DMS153 treated with DMSO at 0.1 percent for 48 hours (cell line): ENCODE data around the gene NDST4.

ENCODE experiments used
- DNase-seq: peaks from one replicate; lab custom pipeline; 2025; ENCODE audit not compliant: unreplicated experiment; lab: John Stamatoyannopoulos, UW

NDST4 gene

DNA sequence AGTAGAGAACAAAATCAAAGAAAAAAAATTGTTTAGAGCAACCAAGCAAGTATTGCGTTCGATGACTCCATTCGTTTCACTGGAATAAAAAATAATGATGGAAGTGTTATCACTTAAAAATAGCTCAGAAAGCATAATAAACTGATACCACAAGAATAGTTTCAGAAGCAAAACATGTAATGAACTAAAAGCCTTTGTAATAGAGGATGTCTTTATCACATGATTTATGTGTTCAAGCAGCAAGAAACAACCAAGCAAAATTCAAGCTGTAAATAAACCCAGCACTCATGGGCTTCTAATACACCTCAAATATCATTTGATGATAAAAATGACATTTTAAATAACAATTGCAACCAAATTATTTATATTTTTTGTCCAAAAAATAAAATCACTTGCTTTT, 192.2 kb downstream of the NDST4 start:
- DNase-seq: no peak

GRCh38 chr4:114911111-114911510, 202.3 kb downstream of the NDST4 start:
- no peak for DNase-seq

DNA sequence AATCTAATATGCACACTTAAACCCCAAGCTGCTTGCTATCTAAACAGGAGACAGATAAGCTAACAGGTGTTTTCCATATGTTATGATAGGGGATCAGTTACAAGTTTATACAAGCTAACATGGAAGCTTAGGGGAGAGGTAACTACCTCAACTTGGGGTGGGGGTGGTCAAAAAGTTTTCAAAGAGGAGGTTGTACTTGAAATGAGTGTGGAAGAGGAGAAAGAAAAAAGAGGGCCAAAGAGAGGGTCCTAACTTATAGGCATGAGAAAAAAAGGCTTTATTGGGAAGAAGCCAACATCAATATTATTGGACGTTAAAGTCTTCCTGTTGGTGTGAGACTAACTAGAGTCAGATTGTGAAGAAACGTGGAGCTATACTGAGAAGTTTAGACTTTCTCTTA, 205.9 kb downstream of the NDST4 start:
- DNase-seq: no peak

GRCh38 chr4:114905017-114905416, 208.4 kb downstream of the NDST4 start:
- DNase-seq: no peak

- no peak for DNase-seq
Observed at GRCh38 chr4:114900934-114901333, 212.5 kb downstream of the NDST4 start.

DNA sequence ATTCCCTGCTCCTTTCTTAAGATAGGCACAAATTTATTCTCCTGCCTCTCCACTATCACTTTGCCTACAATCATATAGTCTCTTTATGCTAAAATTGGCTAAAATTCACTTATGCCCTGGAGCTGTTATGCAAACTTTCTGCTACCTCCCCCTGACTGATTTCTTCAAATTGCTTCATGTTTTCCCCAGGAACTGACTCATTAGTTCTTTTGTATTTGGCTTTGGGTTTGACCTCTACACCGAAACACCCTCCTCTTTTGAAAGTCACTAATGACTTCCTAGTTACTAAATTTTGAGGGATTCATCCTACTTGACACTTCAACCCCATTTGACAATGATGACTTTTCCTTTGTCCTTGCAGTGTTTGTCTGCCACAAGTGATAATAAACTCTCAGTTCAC, 222.6 kb downstream of the NDST4 start:
- DNase-seq: no peak

GRCh38 chr4:114886761-114887160, 226.7 kb downstream of the NDST4 start:
- no peak for DNase-seq

GRCh38 chr4:114883641-114884040, 229.8 kb downstream of the NDST4 start:
- no peak for DNase-seq

DNA sequence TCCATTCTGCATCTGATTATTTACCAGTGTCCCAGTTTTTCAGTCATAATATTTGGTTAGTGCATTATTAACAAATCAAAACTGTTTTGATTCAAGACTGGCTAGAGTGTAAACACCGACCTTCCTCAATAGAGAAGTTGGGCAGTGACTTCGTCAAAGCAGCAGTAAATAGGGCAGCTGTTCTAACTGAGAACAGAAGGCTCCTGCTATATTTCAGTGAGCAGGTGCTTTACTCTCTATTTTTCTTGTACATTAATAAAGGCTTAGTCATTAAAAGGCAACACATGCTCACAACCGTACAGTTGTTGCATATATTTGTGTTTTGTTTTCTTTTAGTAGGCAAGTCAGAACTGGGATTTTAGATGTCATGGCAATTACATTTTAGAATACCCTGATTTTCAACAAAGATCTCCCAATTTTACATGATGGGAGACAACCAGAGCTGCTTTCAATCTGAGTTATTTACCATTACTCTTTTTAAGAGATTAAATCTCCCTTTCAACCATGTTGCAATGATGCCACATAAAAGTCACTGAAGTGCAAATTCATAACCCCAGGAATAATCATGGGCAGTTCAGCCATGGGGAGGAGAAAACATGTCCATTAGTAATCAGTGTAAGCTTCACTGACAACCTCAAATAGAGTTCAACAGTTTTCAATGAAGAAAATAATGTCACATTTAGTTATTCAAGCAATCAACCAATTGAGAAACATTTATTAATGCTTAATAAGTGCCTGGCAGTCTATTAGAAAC, 233.3 kb downstream of the NDST4 start:
- peak; percentile 97 for DNase-seq

DNA sequence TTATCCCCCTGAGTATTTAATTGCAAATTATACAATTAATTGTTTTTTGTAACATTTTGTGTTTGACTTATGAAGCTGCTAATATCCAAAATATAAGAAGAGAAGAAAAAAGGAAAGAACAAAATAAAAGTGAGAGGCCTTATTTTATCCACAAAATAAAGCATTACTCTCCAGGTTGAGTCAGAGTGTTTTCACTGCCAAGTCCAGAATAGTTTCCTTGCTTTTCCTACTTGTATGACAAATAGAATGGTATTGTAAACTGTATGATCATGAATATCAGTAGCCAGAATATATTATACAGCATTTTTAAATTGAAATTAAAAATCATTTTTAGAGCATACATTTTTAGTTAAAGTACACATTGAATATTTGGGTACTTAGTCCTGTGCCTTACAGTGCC, 237.8 kb downstream of the NDST4 start:
- no peak for DNase-seq

- no peak for DNase-seq
Observed at GRCh38 chr4:114874321-114874720, 239.1 kb downstream of the NDST4 start.

DNA sequence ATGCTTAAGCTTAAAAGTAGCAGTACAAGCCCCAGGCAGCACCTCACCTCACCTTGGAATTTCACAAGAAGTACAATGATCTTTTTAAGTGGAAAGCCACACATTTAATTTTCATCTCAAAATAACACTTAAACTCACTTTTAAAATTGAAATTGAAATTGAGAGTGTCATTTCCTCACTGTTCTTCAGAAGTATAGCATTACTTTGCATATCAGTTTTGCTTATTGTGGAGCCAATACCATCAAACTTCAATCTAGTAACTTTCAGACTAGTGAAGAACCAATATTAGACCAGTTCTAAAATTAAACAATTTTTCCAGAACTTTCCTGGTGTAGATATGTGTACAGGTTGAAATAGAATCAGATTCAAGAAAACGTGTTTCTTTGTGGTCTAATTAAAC, 242.4 kb downstream of the NDST4 start:
- DNase-seq: no peak

DNA sequence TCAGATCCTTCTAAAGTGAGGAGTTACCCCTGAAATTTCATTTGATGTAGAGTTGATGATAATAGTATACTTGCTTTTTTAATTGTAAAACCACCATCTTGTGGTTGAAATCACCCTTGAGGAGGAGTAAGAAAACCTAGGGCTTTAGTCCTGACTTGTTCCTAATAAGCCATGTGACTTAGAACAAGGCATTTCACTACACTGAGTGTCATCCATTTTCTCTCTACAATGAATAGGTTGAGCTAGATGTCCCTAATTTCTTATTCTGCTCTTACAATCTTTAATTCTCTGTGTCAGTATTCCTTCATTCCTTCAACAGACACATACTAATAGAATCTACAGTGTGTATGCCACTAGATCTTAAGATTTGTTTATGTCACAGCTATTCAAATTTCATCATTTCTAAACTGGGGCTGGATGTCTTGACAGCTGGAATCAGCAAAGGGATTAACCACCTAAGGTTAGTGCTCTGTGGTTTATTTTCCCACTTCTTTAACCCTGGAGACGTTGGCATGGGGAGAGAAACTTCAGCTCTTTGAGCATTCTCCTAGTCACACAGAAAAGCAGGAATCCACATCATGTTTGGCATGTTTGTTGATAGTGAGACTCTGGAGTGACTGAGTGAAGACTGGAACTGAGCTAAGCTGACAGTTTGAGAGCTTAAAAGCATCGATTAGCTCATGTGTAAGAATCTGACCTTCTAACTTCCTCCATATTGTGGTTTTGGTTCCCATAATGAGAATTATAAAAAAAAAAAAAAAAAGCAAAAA, 246.3 kb downstream of the NDST4 start:
- no peak for DNase-seq

DNA sequence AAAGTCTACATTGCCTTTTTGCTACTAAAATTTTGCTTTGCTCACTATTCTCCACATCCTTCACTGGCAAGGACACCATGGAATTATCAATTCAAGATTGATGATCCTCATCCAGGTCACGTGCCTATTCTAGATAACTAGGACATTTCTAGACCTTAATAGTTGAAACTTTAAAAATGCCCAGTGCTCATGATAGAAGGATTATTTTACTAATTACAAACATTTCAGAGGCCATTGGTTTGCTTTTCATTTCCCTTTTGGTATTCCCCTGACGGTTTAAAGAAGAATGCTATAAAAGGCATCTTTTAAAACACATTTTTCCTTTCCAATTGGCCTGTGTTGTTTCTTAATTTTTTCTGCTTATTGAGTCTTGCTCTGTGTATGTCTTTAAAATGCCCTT, 249.4 kb downstream of the NDST4 start:
- DNase-seq: no peak

DNA sequence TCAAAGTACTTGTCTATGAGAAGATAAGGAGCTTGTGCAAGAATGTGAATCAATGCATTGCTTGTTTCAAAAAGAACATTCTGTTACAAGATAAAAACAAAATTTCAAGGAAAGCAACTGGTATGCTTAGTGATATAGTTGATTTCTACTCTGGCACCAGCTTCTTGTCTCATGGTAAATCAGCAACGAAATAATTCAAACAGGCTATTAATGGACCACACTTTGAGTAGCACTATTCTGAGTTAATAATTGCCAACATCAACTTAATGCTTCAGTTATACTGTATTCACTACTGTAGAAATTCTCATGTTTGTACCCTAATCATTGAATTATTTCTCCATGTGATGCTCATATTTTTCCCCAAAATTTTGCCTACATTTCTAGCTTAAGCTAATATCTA, 252.6 kb downstream of the NDST4 start:
- no peak for DNase-seq

DNA sequence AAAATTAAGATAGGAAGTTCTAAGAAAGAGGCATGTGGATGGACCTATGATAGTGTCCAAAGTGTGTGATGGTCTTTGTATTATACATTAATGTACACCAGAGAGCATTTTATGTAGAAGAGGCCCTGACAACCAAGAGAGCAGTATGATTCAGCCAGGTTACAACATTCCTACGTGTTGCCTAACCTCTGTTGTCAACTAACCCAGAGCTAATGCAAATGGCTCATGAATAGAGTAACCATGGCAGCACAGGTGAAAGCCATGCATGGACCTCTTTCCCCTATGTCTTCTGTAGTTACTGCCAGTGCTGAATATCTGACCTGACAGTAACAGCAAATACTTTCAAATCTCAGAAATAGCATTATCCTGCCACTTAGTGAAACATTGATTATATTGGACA, 255.6 kb downstream of the NDST4 start:
- DNase-seq: no peak

DNA sequence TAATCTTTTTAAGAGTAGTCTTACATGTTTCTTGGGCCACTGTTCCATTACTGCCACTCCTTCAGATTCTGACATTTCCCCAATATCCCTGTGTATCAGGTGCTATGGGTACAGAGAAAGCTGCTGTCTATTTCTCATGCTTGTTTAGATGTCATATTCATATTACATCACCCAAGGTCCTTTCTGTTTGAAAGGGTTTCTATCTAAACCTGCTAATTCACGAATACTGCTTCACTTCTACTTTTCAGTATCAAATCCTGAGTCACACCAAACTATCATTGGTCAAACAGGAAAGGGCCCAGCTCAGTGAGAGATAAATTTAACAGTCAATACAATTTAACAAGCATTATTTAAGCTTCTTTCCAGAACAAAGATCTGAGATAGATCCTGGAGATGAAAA, 273.4 kb downstream of the NDST4 start:
- no peak for DNase-seq

GRCh38 chr4:114830628-114831027, 282.8 kb downstream of the NDST4 start:
- no peak for DNase-seq

GRCh38 chr4:114827651-114828050, 285.8 kb downstream of the NDST4 start:
- DNase-seq: no peak

- no peak for DNase-seq
Observed at GRCh38 chr4:114815760-114816159, 297.7 kb downstream of the NDST4 start.

DNA sequence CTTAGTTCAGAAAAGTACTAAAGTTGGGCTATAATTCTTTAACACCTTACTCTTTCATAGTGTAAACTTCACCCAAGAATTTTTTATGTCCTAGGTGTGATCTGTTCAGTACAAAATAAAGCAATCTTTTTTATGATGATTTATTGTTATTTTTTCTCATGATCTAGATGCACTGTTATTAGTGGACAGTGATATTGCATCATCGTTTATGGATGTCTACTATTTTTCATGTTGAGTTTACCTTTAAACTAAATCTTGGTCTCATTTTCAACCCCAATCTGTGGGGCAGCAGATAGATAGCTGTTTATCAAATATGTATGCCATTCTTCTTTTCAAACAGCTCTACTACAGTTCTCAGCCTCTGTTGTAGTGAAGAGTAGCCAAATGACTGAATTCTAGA, 299.5 kb downstream of the NDST4 start:
- no peak for DNase-seq

GRCh38 chr4:114811564-114812301, 301.7 kb downstream of the NDST4 start:
- no peak for DNase-seq
